Inflammatory macrophage treated with lipopolysaccharide for 4 hours (primary cell): ENCODE data around the gene MEN1.
A peak's percentile ranks its signal among the peaks of the same experiment; 100 is the strongest.
"Not testable (repeated sequence)": the region's sequence is repeated elsewhere in the genome, so short reads cannot be mapped to it uniquely, and the experiment has no call there.

Experiments
- DNase-seq: peaks from one replicate; pipeline ENCODE4 v3.0.0-alpha.2; 2020

The MEN1 gene

DNA sequence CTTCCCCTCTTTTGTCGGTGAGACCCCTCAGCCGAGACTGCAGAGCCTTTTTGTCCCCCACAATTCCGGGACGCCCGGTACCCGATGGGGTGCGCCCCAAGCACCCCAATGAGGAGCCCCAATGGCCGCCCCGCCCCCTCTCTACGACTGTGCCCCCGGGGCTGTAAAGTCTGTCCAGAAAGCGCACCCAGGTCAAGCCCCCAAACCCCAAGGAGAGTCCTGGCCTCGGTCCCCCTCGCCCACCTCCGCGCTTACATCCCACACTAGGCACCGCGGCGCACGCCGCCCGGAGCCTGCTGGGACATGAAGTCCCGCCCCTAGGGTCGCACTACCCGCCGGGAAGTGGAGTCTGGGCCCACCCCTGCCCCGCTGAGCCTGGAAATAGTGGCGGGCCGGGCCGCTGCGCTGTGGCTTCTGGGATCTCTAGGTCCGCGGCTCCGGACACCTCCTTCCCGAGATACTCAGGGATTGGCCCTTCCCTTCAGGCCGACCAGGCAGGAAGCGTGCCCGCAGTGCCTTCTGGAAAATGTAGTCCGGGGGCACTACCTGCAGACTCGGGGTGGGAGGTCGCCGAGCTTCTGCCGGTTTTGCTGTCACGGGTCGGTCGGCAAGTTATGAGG lies at the start of gene MEN1:
Gene MEN1 (minus strand): TSS at position 281 of the 620 bp plus-strand sequence. CDS start 442 bp downstream, outside the sequence.
- DNase-seq, result peak; percentile 88

GRCh38 chr11:64859542-64860414 lies 49.4 kb upstream of the MEN1 start:
- peak; percentile 49 for DNase-seq

GRCh38 chr11:64858467-64859263 lies 48.3 kb upstream of the MEN1 start:
- peak; percentile 78 for DNase-seq

- no peak for DNase-seq
Observed at GRCh38 chr11:64857485-64857884, 47.1 kb upstream of the MEN1 start.

DNA sequence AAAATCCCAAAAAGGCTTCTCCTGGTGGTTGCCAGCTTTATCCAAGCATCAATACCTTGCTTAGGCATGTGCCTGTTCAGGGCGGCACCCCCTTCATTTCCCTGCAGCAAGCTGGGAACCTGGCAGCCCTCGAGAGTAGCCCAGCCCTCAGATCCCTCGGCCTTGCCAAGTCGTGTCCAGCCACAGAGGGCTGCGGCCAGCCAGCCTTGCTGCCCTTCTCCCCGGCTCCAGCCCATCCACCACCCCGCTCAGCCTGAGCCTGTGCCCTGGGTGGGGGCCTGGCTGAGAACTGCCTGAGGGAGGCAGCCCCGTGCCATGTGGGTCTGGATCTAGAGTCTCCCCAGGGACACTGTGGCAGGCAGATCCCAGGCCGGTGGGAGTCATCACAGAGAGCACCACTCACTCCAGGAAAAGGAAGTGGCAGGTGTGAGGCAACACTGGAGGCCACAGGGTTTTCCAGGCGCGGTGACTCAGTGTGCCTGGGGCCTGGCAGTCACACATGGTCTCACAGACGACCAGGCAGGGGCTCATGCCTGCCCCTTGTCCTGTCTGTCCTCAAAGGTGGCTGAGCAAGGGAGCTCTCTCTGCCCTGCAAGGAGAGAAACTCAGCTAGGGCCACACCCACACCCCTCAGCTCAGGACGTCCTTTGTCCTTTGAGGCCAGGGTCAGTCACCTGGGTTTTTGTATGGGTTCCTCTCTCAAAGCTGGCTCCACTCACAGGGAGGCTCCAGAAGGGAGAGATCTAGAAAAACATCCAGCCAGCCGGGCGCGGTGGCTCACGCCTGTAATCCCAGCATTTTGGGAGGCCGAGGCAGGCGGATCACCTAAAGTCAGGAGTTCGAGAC lies 46.3 kb upstream of the MEN1 start:
- DNase-seq, result peak; percentile 98

DNA sequence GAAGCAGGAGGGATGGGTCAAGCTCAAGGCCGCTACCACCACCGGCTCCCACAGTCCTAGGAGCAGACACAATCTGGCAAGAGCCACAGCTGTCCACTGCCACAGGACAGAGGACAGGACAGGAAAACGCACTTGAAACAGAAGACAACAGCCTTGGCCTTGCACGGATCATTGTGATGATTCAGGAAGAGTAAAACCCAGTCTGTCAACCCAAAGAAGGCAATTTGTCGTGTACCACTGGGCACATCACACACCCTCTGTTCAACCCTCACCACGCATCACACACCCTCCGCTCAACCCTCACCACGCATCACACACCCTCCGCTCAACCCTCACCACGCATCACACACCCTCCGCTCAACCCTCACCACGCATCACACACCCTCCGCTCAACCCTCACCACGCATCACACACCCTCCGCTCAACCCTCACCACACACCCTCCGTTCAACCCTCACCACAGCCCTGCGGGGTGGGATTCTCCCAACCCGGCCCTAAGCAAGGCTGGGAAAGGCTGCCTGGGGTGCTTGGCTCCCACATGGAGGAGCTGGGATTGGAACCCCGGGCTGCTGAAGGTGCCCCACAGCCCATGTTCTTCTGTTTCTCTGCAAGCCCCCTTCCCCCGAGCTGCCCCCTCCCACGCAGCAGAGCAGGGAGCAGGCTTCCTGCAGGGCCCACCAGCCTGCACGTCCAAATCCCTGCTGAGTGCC lies 45.4 kb upstream of the MEN1 start:
- peak; percentile 19 for DNase-seq

DNA sequence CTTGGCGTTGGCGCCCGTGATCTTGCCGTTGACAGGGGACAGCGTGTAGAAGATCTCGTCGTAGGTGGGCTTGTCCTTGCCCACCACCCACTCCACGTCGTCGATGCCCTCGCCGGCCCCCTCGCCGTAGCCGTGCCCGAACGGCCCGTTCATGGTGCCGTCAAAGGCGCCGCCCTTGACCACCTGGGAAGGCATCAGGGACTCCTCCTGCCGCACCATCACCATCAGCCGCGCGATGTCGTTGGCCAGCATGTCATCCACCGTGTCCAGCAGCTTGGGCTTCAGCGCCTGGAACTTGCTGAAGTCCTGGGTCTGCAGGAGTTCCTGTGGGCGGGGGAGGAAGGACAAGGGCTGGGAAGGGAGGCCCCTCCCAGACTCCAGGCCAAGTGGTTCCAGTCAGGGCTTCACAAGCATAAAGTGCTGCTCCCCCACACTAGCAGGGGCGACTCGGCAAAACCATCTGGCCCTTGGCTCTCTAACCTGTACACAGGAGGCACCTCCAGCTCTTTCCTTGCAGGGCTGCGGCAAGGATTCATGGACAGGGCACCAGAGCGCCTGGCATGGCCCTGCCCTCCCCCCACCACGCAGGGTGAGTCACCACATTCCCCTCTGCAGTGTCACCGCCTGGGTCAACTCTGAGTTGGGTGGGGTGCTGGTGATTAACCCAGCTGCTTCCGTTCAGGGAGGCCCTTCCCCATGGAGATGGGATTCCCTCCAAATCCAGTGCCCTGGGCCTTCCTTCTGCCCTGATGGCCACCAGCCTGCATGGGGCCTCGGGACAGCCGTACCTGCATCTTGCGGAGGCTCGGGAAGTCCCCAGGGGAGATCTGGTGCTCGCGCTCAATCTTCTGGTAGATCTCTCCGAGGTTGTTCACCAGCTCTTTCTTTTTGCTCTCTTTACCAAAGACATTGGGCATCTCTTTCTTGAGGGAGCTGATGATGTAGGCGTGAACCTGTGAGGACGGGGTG lies 44.5 kb upstream of the MEN1 start:
- peak; percentile 84 for DNase-seq

- DNase-seq, result no peak
Observed at GRCh38 chr11:64854157-64854533, 43.8 kb upstream of the MEN1 start.

DNA sequence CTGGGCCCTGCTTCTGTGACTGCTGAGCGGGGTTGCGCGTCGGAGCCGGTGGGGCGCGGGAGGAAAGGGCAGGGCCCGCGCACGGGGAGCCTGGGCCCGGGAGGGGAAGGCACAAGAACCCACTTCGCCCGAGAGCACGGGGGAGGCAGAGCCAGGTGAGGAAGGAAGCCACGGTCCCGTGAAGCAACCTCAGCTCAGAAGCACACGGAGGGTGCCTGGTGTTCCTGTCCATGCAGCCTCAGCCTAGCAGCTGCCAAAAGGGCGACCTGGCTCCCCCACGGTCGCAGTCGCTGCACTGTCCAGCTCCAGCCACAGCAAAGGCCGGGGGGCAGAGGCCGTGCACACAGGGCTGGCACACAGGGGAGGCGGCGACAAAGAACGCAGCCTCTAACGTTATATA lies 43.4 kb upstream of the MEN1 start:
- no peak for DNase-seq

- peak; percentile 82 for DNase-seq
Observed at GRCh38 chr11:64852804-64853509, 42.6 kb upstream of the MEN1 start.

- DNase-seq, result peak; percentile 38
Observed at GRCh38 chr11:64851831-64852351, 41.5 kb upstream of the MEN1 start.

GRCh38 chr11:64850979-64851567 lies 40.7 kb upstream of the MEN1 start:
- DNase-seq, result peak; percentile 64

- peak; percentile 43 for DNase-seq
Observed at GRCh38 chr11:64849598-64850356, 39.4 kb upstream of the MEN1 start.

DNA sequence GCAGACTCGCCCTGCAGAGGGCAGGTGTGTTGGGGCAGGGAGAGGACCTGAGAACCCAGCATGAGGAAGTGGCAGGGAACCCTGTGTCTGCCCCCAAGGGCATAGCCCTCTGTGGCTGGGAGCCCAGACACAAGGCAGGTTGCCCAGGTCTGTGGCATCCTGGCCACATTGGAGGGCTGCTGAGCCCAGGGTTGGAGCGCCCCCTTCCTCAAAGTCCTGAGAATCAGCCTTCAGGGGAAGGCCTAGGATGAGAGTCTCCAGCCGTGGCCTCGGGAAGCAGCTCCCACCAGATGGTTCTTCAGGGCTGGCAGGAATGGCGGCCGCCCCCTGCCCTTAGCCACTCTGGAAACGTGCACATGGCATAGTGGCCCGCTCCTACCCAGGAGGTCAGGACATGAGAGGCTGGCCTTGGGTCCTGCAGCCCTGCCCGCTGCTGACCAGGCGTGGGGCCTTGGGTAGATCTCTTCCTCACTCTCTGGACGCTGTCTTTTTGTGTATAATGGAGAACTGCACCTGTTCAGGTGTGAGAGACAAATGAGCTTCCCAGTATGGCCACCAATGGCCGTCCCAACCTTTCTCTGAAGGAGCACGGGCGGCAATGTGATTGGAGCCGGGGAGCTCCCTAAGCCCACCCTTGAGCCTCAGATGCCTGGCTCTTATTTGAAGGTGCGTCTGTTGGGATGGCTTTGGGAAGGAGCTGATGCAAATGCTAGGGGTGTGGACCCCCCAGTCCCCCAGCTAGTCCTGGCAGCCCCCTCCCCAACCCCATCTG lies 38.7 kb upstream of the MEN1 start:
- DNase-seq, result peak; percentile 26

GRCh38 chr11:64848214-64848825 lies 38.0 kb upstream of the MEN1 start:
- peak; percentile 35 for DNase-seq

- peak; percentile 93 for DNase-seq
Observed at GRCh38 chr11:64846998-64847666, 36.8 kb upstream of the MEN1 start.

DNA sequence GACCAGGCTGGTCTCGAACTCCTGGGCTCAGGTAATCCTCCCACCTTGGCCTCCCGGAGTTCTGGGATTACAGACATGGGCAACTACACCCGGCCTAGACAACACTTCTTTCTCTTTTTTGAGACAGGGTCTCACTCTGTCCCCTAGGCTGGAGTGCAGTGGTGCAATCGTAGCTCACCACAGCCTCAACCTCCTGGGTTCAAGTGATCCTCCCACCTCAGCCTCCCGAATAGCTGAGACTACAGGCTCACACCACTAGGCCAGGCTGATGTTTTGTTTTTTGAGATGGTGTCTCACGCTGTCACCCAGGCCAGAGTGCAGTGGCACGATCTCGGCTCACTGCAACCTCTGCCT lies 35.4 kb upstream of the MEN1 start:
- not testable (repeated sequence) for DNase-seq
